Heart left ventricle (tissue), 16 donors: ENCODE measurements around the gene KRI1. TPM values are rescaled to one million over a fixed set of nuclear protein-coding genes. Genes with fewer than 3 reads are reported as not detected.

Experiments
- ATAC-seq, 4 donors: fragments of 200-7000 bp; cut with Tn5 transposase; one replicate each; pipeline ENCODE4 v1.9.1; 2020 to 2022; ENCODE audit warnings: moderate library complexity in 4 of 4, mild to moderate bottlenecking in 3 of 4, moderate number of reproducible peaks in 1 of 4
- DNase-seq, 5 donors: peaks; one replicate each; pipeline ENCODE4 v3.0.0-alpha.2; 2020
- H3K27ac ChIP-seq, 12 donors: fragments of 200-600 bp; sonication (generic) in 4 of 12; one replicate each; pipeline versions ENCODE4 v1.5.0 to v1.8.0; 2016 to 2022; ENCODE audit warnings: mild to moderate bottlenecking in 2 of 12
- H3K27me3 ChIP-seq, 9 donors: fragments of 200-600 bp; sonication (generic) in 2 of 9; one replicate each; pipeline versions ENCODE4 v1.5.1 to v1.8.0; 2016 to 2022; ENCODE audit warnings: mild to moderate bottlenecking in 3 of 9
- H3K36me3 ChIP-seq, 9 donors: fragments of 200-600 bp; sonication (generic) in 2 of 9; one replicate each; pipeline versions ENCODE4 v1.5.0 to v1.8.0; 2018 to 2022; ENCODE audit warnings: mild to moderate bottlenecking in 2 of 9
- H3K4me1 ChIP-seq, 12 donors: fragments of 200-600 bp; sonication (generic) in 4 of 12; one replicate each; pipeline versions ENCODE4 v1.5.0 to v1.8.0; 2016 to 2022; ENCODE audit warnings: mild to moderate bottlenecking in 3 of 12
- H3K4me3 ChIP-seq, 12 donors: fragments of 200-600 bp; sonication (generic) in 4 of 12; one replicate each; pipeline versions ENCODE4 v1.5.0 to v1.8.0; 2017 to 2022; ENCODE audit warnings: mild to moderate bottlenecking in 9 of 12, moderate library complexity in 4 of 12
- H3K9me3 ChIP-seq, 12 donors: fragments of 200-600 bp; sonication (generic) in 4 of 12; one replicate each; pipeline versions ENCODE4 v1.5.0 to v1.8.0; 2016 to 2022; ENCODE audit warnings: mild to moderate bottlenecking in 1 of 12
- POLR2A ChIP-seq, 2 donors: fragments of 450-650 bp; IDR thresholded peaks; one replicate each; pipeline ENCODE4 v1.6.1; 2017; ENCODE audit warnings: antibody characterized with exemption in 2 of 2, mild to moderate bottlenecking in 2 of 2, moderate library complexity in 2 of 2
- WGBS, 4 donors: extraction: QIAGEN DNeasy Blood & Tissue Kit in 2 of 4; methylation state at CpG; one replicate each; pipeline versions ENCODE4 v1.1.5 to v1.1.7; 2013 to 2018; 5-methylcytosine and 5-hydroxymethylcytosine counted together
- intact Hi-C, 10 donors: fragments of 100-400 bp; cut with DNase I; formaldehyde crosslinking; loops; one replicate each; pipeline versions ENCODE4 v1.11.1 to v1.14.2; 2022
- polyA plus RNA-seq, 2 donors: library from polyadenylated mRNA; stranded (reverse); fragments of 200-250 nt; gene quantifications; one replicate each; pipeline ENCODE4 v1.2.3, GENCODE V29; 2013
- total RNA-seq, 9 donors: library from RNA; depleted of rRNA in 2 of 9; stranded (reverse); fragments of >200 nt in 2 of 9; fragmentation: NEBNext Ultra II Directional in 3 of 9; extraction: Animal tissue kit (Norgen Biotek cat#: 25700) in 3 of 9; gene quantifications; one replicate each; pipeline versions ENCODE4 v1.1.0 to v1.2.4, GENCODE V29; 2016 to 2023
- TF ChIP-seq, protein P1 (sequence below), 12 donors: fragments of 200-600 bp; sonication (generic) in 4 of 12; IDR thresholded peaks; one replicate each; pipeline versions ENCODE4 v1.5.0 to v1.8.0; 2018 to 2022; ENCODE audit warnings: antibody characterized with exemption in 12 of 12, mild to moderate bottlenecking in 5 of 12
- donor health status: ischemic (EF 13 %, LVEDD 7.1; RV severe dilation, severe dysfunction).
- donor health status: healthy with polysubstance abuse.
- donor health status: DM: no; HTN: yes; CAD: no.
- donor health status: DM: no; HTN: no; CAD: no.
- donor health status: ischemic (EF 25% LVEDD 6.9; RV normal size, moderate dysfunction).
- donor health status: ischemic (EF 25% LVEDD 5.7; RV mildly dilated, moderate dysfunction).
- donor health status: healthy.
- donor health status: DM: yes; HTN: yes; CAD: no.
- donor health status: ischemic (EF 35%, LVEDD 5.7; RV mildly dilated, moderate dysfunction).
- donor health status: nonischemic (EF 11% LVEDD 7.7; RV severe dilation, severe dysfunction).
- donor health status: DM: yes; HTN: yes; CAD: no.
- donor health status: PGD.
- donor health status: ischemic (EF 29% LVEDD 5.4; RV normal size, mild dysfunction).
- donor health status: nonischemic (EF 23%, LVEDD 6.1; RV moderate dilation, normal function).

KRI1 gene
- total and polyA plus RNA-seq, 11 donors, result 6.7 to 15.0 (median 10.4) TPM

DNA sequence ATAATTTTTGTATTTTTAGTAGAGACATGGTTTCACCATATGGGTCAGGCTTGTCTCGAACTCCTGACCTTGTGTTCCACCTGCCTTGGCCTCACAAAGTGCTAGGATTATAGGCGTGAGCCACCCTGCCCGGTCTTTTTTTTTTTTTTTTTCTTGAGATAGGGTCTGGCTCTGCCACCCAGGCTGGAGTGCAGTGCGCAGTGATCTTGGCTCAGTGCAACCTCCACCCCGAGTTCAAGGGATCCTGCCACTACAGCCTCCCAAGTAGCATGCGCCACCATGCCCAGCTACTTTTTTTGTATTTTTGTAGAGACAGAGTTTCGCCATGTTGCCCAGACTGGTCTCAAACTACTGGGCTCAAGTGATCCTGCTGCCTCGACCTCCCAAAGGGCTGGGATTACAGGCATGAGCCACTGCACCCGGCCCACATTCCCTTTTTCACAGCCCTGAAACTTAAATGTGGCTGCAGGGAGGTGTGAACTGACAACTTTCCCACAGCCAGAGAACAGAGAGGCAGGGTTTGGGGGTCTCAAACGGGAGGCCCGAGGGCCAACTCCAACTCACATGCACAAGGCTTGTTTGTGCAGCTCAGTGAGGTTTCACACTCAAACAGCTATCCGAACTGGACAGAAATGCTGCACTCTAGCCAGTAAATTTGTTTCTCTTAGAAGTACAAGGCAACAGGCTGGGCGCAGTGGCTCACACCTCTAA lies 44.2 kb downstream of the KRI1 start:
- Histone ChIP-seq H3K9me3 (no peaks in the 10 kb centered on the region), H3K36me3 (no peaks in the 10 kb centered on the region), H3K27ac (no peak overlapping the region), H3K4me1 (peaks cover 0 to 26% (median 15%) of the 10 kb centered on the region in 12 donors), H3K27me3 (peaks cover 11 to 37% (median 31%) of the 10 kb centered on the region in 9 donors), H3K4me3 (no peak overlapping the region)
- no peak for DNase-seq
- TF ChIP-seq, protein P1, sequence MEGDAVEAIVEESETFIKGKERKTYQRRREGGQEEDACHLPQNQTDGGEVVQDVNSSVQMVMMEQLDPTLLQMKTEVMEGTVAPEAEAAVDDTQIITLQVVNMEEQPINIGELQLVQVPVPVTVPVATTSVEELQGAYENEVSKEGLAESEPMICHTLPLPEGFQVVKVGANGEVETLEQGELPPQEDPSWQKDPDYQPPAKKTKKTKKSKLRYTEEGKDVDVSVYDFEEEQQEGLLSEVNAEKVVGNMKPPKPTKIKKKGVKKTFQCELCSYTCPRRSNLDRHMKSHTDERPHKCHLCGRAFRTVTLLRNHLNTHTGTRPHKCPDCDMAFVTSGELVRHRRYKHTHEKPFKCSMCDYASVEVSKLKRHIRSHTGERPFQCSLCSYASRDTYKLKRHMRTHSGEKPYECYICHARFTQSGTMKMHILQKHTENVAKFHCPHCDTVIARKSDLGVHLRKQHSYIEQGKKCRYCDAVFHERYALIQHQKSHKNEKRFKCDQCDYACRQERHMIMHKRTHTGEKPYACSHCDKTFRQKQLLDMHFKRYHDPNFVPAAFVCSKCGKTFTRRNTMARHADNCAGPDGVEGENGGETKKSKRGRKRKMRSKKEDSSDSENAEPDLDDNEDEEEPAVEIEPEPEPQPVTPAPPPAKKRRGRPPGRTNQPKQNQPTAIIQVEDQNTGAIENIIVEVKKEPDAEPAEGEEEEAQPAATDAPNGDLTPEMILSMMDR (IDR thresholded peaks at IDR 0.05), result no peak
- TF ChIP-seq POLR2A (IDR thresholded peaks at IDR 0.05), result no peak
- ATAC-seq, result no peak
- intact Hi-C loops, result no loop called here
- WGBS, 4 donors, result 75 to 81% (median 78%) methylated on average over 13 of the region's 13 CpGs

- Histone ChIP-seq H3K27ac (no peak overlapping the region), H3K27me3 (peaks cover 11 to 45% (median 34%) of the 10 kb centered on the region in 9 donors), H3K9me3 (no peaks in the 10 kb centered on the region), H3K4me3 (no peak overlapping the region), H3K36me3 (no peaks in the 10 kb centered on the region), H3K4me1 (peaks cover 0 to 26% (median 15%) of the 10 kb centered on the region in 12 donors)
- intact Hi-C loops, result no loop called here
- TF ChIP-seq POLR2A (IDR thresholded peaks at IDR 0.05), result no peak
- TF ChIP-seq, protein P1 (IDR thresholded peaks at IDR 0.05), result no peak
- ATAC-seq (no peak), DNase-seq (no peak)
- 85 to 90% (median 87%) methylated on average over 15 of the region's 15 CpGs for WGBS, 4 donors
Observed at GRCh38 chr19:10520652-10521318, 45.0 kb downstream of the KRI1 start.

- H3K4me1 ChIP-seq, result peaks cover 0 to 30% (median 15%) of the 10 kb centered on the region in 12 donors
- TF ChIP-seq POLR2A (IDR thresholded peaks at IDR 0.05), result no peak
- TF ChIP-seq, protein P1 (IDR thresholded peaks at IDR 0.05), result no peak
- no peak overlapping the region for H3K27ac ChIP-seq
- peaks cover 16 to 59% (median 48%) of the 10 kb centered on the region in 9 donors for H3K27me3 ChIP-seq
- WGBS, 4 donors, result 67 to 80% (median 73%) methylated on average over 7 of the region's 7 CpGs
- intact Hi-C loops, result no loop called here
- no peak overlapping the region for H3K4me3 ChIP-seq
- ATAC-seq (no peak), DNase-seq (no peak)
- no peaks in the 10 kb centered on the region for H3K36me3 ChIP-seq
- no peaks in the 10 kb centered on the region for H3K9me3 ChIP-seq
Observed at GRCh38 chr19:10519421-10519820, 46.4 kb downstream of the KRI1 start.
